Measurements from ENCODE around the gene DIAPH3.

Gene DIAPH3

DNA sequence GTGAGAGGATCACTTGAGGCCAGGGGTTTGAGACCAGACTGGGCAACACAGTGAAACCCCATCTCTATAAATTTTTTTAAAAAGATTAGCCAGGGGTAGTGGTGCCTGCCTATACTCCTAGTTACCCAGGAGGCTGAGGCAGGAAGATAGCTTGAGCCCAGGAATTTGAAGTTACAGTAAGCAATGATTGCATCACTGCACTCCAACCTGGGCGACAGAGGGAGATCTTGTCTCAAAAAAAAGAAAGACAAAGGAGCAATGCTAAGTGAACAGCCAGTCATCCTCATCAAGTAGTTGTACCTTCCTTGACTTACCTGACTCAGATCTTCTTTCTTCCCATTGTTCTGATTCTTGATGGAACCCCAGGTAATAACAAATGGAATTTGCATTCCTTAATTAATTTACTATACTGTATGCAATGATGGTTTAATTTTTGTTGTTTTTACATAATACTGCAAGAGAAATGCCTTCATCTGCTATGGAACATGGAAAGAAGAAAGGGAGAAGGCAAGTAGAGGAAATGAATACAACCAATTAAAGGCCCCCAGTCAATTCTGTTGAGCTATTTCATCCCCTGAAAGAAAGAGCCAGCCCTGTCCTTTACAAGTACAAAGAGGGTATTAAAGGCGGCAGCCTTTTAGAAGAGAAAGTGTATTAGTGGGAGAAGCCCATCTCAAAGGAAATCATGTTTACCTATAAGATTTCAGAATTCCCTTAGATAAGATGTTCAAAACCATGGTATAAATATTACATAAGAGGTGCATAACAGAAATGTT, 316.7 kb downstream of the DIAPH3 start:
- no peak for DNase-seq

DNA sequence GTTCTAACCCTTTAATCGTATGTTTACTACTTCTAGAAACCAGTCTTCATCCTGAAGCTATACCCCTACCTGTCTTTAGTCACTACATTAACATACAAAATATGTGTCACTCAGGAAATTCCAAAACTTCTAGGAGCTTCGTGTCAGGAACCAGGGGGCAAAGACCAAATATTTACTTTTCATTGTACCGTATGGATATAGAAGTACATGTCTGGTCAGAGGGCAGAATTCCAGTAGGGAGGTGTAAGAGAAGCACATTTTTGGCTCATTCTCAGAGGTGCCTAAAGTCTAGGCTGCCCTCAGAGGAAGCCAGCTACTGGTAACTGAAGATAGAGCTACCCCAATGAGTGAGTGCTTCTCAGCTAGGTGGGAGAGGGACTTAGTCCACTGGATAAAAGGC, 320.7 kb downstream of the DIAPH3 start:
- DNase-seq, result no peak

DNA sequence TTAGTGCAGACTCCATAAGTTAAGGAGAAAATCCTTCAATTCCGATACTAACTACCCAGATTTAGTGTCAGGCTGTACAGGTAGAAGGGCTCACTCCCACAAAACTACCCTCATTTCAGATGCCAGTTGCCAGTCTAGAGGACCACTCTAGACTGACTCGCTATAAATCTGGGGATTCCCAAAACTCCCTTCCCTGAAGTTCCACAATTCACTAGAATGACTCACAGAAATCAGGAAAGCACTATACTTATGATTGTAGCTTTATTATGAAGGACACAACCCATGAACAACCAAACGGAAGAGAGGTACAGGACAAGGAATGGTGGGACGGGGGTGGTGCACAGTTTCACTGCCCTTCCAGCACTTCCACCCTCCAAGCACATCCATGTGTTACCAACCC, 321.2 kb downstream of the DIAPH3 start:
- no peak for DNase-seq

DNA sequence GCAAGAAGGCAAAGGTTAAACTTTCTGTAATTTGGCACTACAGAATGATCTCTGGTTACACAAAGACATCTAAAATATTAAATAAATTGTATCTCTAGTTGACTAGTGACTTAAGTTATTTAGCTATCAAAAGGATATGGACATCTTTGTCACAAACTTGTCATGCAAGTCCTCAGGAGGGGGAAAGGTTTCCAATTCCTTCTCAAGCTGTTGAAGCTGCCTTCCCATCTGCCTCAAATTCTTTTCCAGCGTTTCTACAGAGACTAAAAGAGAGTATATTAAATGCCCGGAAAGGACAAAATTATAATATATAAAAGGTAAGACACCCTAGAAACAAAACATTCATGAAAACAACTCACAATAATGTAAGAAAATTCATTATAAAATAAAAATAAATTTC, 324.5 kb downstream of the DIAPH3 start:
- DNase-seq, result no peak

DNA sequence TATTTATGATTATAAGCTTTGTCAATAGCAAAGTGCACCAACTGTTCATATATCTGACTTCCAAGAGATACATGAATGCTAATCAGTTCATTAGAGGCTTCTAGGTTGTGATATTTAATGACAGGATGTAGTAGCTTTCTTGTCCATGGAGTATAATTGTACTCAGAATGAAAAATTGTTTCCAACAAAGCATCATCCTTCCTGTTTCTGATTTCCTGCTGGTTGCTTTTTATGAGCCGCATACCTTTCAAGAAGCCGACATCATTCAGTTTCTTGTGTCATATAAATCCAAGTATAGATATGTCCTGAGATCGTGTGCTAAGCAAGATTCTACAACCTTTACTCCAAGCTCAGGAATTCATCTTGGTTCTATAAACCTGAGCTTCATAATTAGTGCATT, 326.6 kb downstream of the DIAPH3 start:
- DNase-seq, result no peak

DNA sequence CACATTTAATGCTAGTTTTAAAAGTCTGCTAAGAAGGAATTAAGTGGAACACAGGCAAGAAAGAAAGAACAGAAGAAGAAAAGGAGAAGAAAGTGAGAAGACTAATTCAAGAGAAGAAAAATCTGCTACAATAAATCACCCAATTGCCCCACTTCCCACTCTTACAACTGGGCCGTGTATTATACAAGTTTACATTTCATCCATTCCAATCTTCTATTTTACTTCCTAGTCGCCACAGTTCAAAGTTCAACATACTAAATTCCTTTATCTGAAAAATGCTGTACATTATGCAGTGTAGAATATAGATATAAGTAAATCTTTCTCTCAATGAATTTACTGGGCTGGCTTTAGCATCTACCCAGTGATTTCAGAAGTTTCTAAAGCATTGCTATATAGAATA, 328.2 kb downstream of the DIAPH3 start:
- no peak for DNase-seq

DNA sequence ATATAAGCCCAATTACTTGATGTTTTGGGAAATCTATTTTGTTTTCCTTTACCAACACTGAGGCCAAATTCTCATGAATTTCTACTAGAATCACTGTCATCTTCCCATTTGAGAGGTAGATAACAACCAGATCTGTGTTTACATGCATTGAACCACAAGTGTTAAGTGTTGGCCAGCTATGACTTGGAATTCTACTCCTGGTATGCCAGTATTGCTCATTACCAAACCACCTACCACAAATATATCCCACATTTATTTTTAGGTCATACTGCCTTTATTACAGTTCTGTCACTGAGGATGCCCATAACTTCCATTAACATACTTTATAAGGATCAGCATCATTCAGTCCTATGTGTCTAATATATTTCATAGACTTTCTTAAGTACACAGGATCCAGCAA, 328.9 kb downstream of the DIAPH3 start:
- DNase-seq, result no peak

DNA sequence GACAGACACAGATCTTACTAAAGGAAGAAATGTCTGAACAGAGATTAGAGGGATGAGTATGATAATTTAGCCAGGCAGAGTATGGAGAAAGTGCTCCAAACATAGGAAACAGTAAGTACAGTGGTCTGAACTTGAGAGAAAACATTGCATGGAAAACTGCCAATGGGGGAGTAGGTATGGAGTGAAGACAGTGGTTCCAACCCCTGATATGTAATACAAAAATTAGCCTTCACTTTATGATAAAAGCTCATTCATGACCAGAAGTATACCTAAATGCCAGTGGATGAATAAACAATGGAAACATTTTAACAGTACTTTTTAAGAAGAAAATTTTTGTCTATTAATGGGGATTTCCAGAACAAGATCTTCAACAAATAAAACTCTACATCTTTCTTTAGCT, 334.0 kb downstream of the DIAPH3 start:
- no peak for DNase-seq

DNA sequence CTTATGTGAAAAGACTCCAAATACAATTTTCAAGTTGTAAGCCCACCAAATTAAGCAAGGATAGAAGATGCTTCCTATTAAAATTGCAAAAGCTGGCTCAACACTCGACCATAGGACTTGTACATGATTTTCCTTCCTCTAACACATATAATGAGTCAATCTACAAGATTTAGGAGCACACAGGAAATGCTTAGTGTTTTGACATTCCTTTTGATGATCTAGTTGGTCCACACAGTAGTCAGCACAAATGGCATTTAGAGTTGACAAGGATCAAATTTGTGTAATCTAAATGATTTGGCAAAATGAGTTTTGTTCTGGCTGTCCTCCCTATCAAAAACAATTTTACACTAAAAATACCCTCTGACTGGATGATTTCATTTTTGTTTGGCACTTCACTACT, 340.2 kb downstream of the DIAPH3 start:
- DNase-seq, result no peak

DNA sequence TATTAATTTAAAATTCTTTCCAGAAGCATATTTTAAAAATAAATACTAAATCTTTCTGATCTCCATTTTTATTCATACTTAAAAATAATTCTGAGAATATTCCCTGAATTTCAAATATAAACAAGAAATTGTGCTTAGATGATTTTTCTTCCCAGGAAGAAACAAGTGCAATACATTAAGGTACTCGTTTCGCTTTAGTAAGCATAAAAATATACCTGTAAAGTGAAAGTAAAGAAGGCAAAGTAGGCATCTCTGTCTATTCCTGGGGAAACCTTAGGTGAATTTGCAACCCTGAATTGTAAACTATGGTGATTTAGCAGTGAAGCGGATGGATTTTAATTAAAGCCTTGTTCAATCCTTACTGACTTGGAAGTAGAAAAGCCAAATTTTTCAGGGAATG, 354.2 kb downstream of the DIAPH3 start:
- DNase-seq, result no peak

DNA sequence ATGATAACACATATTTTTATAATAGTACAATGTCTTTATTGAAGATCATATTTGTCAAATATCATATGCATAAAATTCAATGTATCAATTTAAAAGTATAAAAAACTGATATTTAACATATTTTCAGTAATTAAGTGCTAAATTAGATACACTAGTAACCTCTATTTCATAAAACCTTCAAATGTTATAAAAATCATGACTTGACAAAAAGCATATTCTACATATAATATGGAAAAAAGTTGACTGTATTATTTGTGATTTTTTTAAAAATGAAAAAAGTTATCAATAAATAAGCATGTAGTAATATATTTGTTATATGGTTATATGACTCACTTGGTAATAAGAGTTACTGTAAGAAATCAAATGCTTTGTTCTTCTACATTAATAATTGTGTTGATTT, 356.9 kb downstream of the DIAPH3 start:
- no peak for DNase-seq

DNA sequence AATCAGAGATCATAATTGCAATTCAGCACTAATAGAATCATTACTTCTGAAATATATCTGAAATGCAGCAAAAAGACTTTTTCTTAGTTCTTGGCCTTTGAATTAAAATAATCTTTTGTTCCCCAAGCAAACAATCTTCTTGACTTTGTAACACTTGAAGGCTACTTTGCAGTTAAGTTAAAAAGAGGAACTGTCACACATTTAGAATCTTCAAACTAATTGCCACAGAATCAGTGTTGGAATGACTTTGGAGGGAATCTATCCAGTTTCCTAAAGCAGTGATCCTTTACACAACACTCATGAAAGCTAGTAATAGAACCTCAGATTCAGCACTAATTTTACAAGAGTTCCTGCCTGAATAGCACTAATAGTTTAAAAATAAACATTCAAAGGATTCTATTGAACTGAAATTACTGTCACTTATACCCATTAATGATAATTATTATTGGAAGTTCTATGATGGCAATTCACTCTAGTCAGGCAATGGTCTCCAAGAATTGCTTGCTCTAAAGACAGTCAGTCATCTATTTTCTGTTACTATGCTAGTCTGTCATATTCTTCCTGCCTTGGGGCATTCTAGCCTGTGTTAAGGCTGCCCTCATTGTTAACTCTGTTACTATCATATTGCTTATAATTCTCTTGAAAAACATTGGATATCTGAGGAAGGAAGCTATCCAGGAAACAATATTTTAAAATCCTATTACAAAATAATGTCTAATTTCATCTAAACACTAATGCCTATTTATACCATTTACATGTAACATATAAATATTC, 362.4 kb downstream of the DIAPH3 start:
- no peak for DNase-seq

DNA sequence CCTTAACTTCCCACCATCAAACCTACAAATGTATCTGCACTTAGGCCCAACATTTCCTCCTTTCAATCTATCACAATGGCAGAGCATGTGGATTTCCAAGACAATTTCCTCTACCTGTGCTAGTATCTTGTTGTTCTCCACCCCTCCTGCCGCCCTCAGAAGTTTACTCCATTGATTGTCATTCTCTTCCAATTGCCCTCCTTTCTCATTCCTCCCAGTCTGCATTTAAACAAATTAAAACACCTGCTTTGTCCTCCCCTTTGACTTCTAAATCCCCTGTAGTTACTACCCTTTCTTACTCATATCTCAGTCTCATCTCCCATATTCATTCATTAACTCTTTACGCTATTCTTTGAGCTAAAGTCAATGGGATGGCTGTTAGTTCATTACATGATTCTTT, 370.6 kb downstream of the DIAPH3 start:
- no peak for DNase-seq

DNA sequence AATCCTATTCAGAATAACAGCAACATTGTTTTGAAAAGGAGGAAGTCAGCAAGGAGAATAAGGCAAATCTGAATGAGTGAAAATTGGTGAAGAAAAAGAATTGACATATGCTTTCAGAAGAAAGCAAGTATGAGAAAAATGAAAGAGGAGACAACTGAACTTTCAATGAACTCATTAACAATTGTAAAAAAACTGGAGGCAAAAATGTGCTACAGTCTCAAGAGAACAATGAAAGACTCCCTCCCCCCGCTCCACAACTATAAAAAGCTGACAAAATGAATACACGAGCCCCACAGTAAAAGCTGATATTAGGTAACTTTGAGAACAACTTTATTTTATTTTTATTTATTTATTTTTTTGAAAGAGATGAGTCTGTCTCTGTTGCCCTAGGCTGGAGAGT, 373.1 kb downstream of the DIAPH3 start:
- no peak for DNase-seq

DNA sequence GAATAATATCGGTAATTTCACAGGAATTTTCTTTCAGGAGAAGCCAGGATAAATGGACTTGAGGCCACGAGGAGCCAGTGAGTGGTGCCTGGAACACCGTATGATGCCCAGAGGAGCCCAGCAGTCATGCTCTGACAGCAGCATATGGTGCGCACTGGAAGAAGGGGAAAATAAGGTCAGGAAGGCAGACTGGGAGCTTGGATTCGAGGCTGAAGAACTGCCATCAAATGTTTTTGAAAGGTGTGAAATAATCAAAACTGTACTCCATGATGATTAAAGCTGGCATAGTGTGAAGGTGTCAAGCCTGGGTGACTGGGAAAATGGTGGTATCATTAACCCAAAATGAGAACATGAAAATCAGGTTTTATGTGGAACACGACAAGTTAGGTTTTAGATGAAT, 374.2 kb downstream of the DIAPH3 start:
- no peak for DNase-seq

DNA sequence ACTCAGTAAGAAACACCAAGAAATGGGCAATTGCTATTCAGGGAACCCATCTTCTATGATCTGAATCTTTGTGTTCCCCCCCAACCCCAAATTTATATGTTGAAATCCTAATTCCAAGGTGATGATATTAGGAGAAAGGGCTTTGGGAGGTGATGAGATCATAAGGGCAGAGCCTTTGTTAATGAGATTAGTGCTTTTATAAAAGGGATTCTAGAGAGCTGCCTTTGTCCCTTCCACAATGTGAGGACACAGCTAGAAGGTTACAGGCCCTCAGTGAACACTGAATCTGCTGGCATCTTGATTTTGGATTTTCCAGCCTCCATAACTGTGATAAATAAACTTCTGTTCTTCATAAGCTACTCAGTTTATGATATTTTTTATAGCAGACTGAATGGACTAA, 376.0 kb downstream of the DIAPH3 start:
- no peak for DNase-seq

DNA sequence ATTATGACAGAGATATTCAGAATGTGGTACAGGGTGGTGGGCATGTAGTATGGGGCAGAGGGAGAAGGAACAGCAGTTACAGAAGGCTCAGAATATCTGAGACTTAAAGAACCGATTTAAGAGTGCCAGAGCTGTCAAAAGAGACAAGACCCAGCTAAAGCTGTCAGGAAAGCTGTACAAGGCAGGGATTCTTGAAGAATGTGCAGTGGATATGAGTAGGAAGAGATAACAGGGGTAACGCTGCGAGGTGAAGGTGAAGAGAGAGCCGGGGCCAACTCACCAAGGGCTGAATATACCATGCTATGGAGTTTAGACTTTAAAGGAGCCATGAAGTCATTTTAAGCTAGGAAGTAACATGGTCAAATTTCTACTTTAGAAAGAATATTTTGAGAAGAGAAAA, 381.0 kb downstream of the DIAPH3 start:
- no peak for DNase-seq

DNA sequence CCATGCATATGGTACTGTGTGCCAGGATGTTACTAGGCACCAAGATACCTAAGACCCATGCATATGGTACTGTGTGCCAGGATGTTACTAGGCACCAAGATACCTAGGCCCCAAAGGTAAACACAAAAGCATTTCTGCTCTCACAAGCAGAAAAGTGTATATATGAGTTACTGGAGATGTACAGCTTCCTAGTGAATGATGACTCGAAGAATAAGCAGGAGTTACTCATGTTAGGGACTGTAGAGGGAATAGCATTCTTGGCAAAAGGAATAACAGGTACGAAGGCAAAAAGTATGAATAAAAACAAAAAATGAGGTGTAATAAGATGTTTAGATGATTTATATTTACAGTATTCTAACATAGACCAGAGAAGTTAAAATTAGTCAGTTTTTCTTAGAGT, 383.7 kb downstream of the DIAPH3 start:
- no peak for DNase-seq

DNA sequence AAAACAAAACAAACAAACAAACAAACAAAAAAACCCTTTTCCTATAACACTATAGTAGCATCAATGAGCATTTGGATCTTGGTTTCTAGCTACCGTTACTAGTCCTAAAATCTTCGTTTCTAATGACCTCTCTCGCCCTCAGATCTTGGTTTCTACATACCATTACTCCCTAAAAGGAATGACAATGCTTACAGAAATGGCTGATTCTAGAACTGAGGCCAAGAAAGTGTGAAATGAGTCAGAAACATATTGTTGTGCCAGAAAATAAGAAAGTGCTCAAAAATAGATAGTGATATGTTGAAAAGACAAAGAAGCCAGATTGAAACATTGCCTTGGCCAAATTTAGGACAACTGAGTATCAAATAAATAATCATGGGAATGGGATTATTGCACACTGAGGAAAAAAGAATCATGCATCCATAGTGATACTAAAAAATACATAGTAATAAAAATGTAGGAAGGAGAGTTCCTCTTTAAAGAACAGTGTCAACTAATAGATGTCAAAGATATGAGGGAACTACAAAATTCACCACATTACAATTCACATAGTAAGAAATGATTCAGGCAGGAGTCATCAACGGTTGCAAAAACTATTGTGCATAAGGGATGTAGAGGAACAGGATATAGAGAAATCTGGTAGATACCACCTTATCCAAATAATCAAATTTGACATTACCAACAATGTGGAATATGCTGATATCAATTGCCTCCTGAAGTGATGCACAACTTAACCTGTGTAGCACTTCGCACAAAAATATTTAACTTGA, 386.6 kb downstream of the DIAPH3 start:
- DNase-seq, result no peak

DNA sequence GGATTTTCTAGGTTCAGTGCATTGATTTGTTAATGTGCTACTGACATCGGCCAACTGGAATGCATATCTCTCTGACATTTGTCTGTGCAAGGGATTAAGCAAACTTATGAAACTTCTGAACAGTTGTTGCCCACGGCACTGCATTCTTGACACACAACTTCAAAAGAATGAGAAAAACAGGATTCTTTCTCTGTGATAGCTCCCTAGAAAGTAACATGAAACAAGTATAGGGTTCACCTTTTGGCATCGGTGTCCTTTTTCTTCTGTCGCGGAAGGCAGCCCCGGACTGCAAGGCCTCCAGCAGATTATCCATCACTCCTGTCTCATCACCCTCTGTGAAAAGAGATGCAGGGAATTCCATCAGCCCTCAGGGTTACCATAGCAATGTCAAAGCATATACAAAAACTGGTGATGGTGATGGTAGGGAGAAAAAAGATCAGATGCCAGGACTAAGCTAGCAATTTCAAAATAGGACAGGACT, 389.2 kb downstream of the DIAPH3 start:
- DNase-seq, result no peak

DNA sequence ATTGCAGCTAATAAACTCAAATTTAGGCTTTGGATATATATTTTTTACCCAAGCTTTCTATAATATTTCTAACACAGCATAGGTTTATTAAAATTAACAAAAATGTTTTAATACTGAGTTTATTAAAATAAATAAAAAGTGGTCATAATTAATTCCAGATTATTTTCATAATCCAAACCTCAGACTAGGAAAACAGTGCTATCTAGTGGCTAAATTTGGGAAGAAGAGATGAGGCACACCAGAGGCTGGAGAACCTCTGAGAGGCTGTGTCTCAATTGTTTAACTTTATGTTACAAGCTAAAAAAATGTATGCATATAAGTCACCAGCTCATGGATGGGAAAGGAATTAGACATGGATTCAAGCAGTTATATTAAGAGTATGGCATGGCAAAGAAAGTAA, 392.5 kb downstream of the DIAPH3 start:
- DNase-seq, result no peak

DNA sequence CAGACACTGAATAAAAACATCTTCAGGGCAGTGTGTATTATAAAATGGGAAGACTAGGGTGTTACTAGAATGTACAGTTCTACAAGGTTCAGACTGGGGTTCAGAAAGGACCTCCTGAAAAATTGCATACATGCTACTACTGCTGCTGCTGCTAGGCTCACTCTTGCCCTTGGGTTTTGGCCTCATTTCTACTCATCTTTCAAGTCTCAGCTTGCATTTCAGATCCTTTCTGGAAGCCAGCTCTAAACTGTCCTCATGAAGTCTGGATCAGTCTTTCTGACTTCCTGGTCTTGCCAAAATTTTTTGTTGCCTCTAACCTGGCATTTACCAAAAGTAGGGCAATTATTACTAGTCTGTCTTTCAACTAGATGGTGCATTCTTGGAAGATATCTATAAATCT, 393.3 kb downstream of the DIAPH3 start:
- DNase-seq, result no peak

DNA sequence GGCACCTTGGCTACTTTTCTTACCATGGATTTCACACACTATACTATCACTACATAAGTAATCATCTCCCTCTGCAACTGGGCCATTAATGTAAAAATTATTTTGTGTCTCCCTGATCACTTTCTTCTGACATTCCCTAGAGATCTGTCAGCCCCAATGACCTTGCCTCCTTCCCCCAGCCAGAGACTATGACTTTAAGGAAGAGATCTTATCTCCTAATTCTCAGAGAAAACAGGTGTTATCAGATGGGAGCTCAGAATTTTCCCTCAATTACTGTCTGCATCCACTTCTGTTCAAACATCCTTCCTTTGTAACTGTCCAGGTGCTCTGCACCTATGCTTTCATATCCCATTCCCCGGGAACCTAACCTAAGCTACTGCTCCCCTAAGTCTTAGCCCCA, 397.5 kb downstream of the DIAPH3 start:
- no peak for DNase-seq
